ENCODE results near the gene MTG2. TPM values are rescaled to one million over a fixed set of nuclear protein-coding genes. Genes with fewer than 3 reads are reported as not detected.

Gene MTG2
- total and polyA plus RNA-seq, 7 donors: 25.0 to 56.5 (median 40.4) TPM

- WGBS, 3 donors: 66 to 78% (median 72%) methylated on average over 10 of the region's 10 CpGs
- Histone ChIP-seq H3K4me3 (no peak overlapping the region), H3K27ac (no peak overlapping the region), H3K9me3 (no peaks in the 10 kb centered on the region), H3K4me1 (no peaks in the 10 kb centered on the region), H3K27me3 (ENCODE audit: insufficient read depth in 3 of 3, low read length in 2 of 3) (no peaks in the 10 kb centered on the region), H3K36me3 (ENCODE audit: insufficient read depth in 1 of 2, low read depth in 1 of 2) (peaks cover 0 to 72% of the 10 kb centered on the region in 2 donors)
- ATAC-seq: no peak
- TF ChIP-seq, protein P1, sequence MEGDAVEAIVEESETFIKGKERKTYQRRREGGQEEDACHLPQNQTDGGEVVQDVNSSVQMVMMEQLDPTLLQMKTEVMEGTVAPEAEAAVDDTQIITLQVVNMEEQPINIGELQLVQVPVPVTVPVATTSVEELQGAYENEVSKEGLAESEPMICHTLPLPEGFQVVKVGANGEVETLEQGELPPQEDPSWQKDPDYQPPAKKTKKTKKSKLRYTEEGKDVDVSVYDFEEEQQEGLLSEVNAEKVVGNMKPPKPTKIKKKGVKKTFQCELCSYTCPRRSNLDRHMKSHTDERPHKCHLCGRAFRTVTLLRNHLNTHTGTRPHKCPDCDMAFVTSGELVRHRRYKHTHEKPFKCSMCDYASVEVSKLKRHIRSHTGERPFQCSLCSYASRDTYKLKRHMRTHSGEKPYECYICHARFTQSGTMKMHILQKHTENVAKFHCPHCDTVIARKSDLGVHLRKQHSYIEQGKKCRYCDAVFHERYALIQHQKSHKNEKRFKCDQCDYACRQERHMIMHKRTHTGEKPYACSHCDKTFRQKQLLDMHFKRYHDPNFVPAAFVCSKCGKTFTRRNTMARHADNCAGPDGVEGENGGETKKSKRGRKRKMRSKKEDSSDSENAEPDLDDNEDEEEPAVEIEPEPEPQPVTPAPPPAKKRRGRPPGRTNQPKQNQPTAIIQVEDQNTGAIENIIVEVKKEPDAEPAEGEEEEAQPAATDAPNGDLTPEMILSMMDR (IDR thresholded peaks at IDR 0.05): no peak
- intact Hi-C loops (cut with DNase I): no loop called here
- DNase-seq: peak in 1 of 2 donors; percentile 26
Measured at GRCh38 chr20:62192635-62193034, 9.8 kb downstream of the MTG2 start.

- H3K4me1 ChIP-seq: no peaks in the 10 kb centered on the region
- intact Hi-C loops (cut with DNase I): no loop called here
- TF ChIP-seq, protein P1 (IDR thresholded peaks at IDR 0.05): no peak
- no peaks in the 10 kb centered on the region for H3K27me3 ChIP-seq (ENCODE audit: insufficient read depth in 3 of 3, low read length in 2 of 3)
- ATAC-seq (no peak), DNase-seq (peak in 1 of 2 donors; percentile 26)
- 82 to 92% (median 89%) methylated on average over 29 of the region's 29 CpGs for WGBS, 3 donors
- H3K27ac ChIP-seq: no peak overlapping the region
- no peaks in the 10 kb centered on the region for H3K9me3 ChIP-seq
- peaks cover 0 to 79% of the 10 kb centered on the region in 2 donors for H3K36me3 ChIP-seq (ENCODE audit: insufficient read depth in 1 of 2, low read depth in 1 of 2)
- H3K4me3 ChIP-seq: no peak overlapping the region
Measured at GRCh38 chr20:62193079-62194025, 10.5 kb downstream of the MTG2 start.

DNA sequence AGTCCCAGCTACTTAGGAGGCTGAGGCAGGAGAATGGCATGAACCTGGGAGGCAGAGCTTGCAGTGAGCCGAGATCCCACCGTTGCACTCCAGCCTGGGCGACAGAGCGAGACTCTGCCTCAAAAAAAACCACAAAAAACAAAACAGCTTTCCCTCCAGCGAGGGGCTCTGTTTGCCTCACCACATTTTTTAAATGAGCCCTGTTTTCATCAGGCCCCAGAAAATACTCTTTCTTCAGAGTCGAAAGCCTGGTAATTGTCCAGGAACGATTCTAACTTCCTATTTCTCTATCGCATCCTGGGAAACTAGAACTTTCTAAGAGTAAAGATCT is 12.2 kb downstream of the MTG2 start:
- TF ChIP-seq, protein P1 (IDR thresholded peaks at IDR 0.05): no peak
- Histone ChIP-seq H3K27me3 (ENCODE audit: insufficient read depth in 3 of 3, low read length in 2 of 3) (no peaks in the 10 kb centered on the region), H3K9me3 (no peaks in the 10 kb centered on the region), H3K4me3 (no peak overlapping the region), H3K27ac (no peak overlapping the region), H3K4me1 (no peaks in the 10 kb centered on the region), H3K36me3 (ENCODE audit: insufficient read depth in 1 of 2, low read depth in 1 of 2) (peaks cover 3 to 80% of the 10 kb centered on the region in 2 donors)
- 80 to 89% (median 87%) methylated on average over 8 of the region's 8 CpGs for WGBS, 3 donors
- DNase-seq: peak in 1 of 2 donors; percentile 15
- intact Hi-C loops (cut with DNase I): no loop called here
- no peak for ATAC-seq

DNA sequence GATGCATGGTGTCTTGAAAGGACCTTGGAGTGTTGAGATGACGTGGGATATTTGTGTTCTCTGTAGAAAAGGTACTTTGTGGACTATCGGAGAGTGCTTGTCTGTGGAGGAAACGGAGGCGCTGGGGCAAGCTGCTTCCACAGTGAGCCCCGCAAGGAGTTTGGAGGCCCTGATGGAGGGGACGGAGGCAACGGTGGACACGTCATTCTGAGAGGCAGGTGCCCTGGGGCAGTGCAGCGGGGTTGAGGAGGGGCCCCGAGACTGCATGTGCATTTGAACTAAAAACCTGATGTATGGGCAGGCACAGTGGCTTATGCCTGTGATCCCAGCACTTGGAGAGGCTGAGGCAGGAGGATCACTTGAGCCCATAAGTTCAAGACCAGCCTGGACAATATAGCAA is 12.9 kb downstream of the MTG2 start:
- intact Hi-C loops (cut with DNase I): no loop called here
- Histone ChIP-seq H3K36me3 (ENCODE audit: insufficient read depth in 1 of 2, low read depth in 1 of 2) (peaks cover 3 to 80% of the 10 kb centered on the region in 2 donors), H3K4me1 (no peaks in the 10 kb centered on the region), H3K4me3 (no peak overlapping the region), H3K27ac (no peak overlapping the region), H3K27me3 (ENCODE audit: insufficient read depth in 3 of 3, low read length in 2 of 3) (no peaks in the 10 kb centered on the region), H3K9me3 (no peaks in the 10 kb centered on the region)
- no peak for ATAC-seq
- DNase-seq: peak in 1 of 2 donors; percentile 46
- WGBS, 3 donors: 93 to 96% (median 95%) methylated on average over 10 of the region's 10 CpGs
- TF ChIP-seq, protein P1 (IDR thresholded peaks at IDR 0.05): no peak

Data from psoas muscle (tissue), 8 donors.